Gastrocnemius medialis (tissue), 4 donors: ENCODE results near the gene WASHC2A.
"Not testable (repeated sequence)": the region's sequence is repeated elsewhere in the genome, so short reads cannot be mapped to it uniquely, and the experiment has no call there.

Experiments
- CTCF ChIP-seq, 5 experiments: fragments of 450-650 bp in 3 of 5; fragments of 200-600 bp in 2 of 5; sonication (generic) in 2 of 5; IDR thresholded peaks in 4 of 5; conservative IDR thresholded peaks in 1 of 5; 1 replicate in 4 of 5; 2 replicates in 1 of 5; pipeline ENCODE4 v1.5.1; 2016 to 2019; ENCODE audit warnings: antibody characterized with exemption in 5 of 5, mild to moderate bottlenecking in 3 of 5, moderate library complexity in 3 of 5
- POLR2A ChIP-seq, 2 donors: fragments of 450-650 bp; IDR thresholded peaks; one replicate each; pipeline ENCODE4 v1.6.1; 2017; ENCODE audit warnings: antibody characterized with exemption in 2 of 2, mild to moderate bottlenecking in 2 of 2, moderate library complexity in 2 of 2

GRCh38 chr10:50101747-50102146 is 34.0 kb downstream of the WASHC2A start:
- TF ChIP-seq CTCF (IDR thresholded peaks at IDR 0.05 in 4 of 5, conservative IDR thresholded peaks at IDR 0.05 in 1 of 5); POLR2A (IDR thresholded peaks at IDR 0.05): not testable (repeated sequence)
